ENCODE measurements around the gene LTC4S. TPM values are rescaled to one million over a fixed set of nuclear protein-coding genes. Genes with fewer than 3 reads are reported as not detected.

Gene LTC4S
- total RNA-seq, 1 donor: 1.4 TPM

DNA sequence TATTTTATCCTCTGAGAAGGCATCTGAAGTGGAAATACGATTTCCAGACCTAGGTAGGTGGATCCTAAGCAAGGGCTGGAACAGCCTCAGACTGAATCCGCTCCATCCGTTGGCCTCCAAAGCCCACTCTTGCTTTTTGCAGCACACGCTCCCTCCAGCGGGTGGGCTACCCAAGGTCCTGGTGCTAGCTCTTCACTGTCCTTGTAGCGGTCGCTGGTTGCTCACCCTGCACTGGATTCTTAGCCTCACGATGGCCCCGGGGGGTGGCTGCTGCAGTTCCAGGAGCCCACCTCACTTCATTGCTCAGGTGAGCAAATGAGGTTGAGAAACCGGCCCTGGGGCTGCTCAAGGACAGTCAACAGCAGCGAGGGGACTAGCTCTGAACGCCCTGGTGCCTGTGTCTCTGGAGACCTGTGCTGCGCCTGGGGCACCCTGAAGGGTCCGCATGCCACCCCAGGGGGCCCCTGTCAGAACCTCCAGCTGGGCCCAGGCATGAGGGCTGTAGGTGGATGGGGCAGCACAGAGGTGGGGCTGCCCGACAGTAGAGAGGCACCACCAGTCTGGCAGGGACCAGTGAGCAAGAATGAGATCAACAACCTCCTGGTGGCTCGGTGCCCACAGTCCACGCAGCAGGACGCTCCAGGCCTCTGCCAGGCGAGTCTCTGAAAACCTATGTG lies 8.6 kb downstream of the LTC4S start:
- Histone ChIP-seq H4K20me1 (ENCODE audit: insufficient read depth, low read length) (peaks cover 37% of the 10 kb centered on the region), H3K27me3 (ENCODE audit: insufficient read depth, low read length) (no peaks in the 10 kb centered on the region)

DNA sequence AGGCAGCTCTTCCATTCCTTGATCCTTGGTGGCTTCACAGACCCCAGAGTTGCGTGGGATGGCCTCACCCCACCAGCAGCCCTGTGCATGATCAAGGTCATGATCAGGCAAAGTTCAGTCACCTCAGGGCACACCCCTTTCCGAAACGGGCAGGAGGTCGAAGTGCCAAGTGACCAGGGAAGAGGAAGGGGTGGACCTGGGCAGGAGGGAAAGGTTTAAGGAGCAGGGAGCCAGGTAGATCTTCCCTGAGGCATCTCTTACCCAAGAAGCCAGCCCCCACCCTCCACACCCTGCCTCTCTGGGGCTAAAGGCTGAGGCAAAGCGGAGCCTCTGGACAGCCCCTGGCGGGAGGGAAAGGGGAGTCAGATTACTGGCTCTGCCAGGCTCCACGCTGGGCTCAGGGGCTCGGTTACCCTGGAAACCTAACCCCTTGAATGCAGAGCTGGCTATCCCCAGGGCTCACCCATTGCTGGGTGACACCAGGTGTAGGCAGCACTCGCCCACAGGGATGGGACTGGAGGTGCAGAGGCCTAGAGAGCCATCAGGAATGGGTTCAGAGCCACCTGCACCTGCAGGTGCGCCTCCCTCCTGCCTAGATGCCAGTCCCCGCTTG lies 9.3 kb downstream of the LTC4S start:
- peak; percentile 86 for DNase-seq (ENCODE audit: insufficient read length, low spot score, missing footprints)
- peaks cover 45% of the 10 kb centered on the region for H3K79me2 ChIP-seq (ENCODE audit: insufficient read depth, low read length)

More for the DNA sequence above, 8.6 kb downstream of the LTC4S start:
- no peak overlapping the region for H2AFZ ChIP-seq (ENCODE audit: low read length)
- H3K79me2 ChIP-seq (ENCODE audit: insufficient read depth, low read length): peaks cover 45% of the 10 kb centered on the region
- TF ChIP-seq, protein P1, sequence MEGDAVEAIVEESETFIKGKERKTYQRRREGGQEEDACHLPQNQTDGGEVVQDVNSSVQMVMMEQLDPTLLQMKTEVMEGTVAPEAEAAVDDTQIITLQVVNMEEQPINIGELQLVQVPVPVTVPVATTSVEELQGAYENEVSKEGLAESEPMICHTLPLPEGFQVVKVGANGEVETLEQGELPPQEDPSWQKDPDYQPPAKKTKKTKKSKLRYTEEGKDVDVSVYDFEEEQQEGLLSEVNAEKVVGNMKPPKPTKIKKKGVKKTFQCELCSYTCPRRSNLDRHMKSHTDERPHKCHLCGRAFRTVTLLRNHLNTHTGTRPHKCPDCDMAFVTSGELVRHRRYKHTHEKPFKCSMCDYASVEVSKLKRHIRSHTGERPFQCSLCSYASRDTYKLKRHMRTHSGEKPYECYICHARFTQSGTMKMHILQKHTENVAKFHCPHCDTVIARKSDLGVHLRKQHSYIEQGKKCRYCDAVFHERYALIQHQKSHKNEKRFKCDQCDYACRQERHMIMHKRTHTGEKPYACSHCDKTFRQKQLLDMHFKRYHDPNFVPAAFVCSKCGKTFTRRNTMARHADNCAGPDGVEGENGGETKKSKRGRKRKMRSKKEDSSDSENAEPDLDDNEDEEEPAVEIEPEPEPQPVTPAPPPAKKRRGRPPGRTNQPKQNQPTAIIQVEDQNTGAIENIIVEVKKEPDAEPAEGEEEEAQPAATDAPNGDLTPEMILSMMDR (IDR thresholded peaks at IDR 0.05; ENCODE audit: extremely low read depth, low read depth, low read length): no peak
- H3K9me3 ChIP-seq (ENCODE audit: low read depth, low read length): no peaks in the 10 kb centered on the region
- no peak overlapping the region for H3K4me2 ChIP-seq (ENCODE audit: insufficient read depth, low read length)
- DNase-seq (ENCODE audit: insufficient read length, low spot score, missing footprints): peak; percentile 94
- no peak overlapping the region for H3K4me3 ChIP-seq (ENCODE audit: insufficient read depth, low read length)
- H3K4me1 ChIP-seq (ENCODE audit: insufficient read depth, low read length): peaks cover 28% of the 10 kb centered on the region
- no peak overlapping the region for H3K27ac ChIP-seq (ENCODE audit: low read depth, low read length)
- peaks cover 31% of the 10 kb centered on the region for H3K36me3 ChIP-seq (ENCODE audit: insufficient read depth, low read length)

DNA sequence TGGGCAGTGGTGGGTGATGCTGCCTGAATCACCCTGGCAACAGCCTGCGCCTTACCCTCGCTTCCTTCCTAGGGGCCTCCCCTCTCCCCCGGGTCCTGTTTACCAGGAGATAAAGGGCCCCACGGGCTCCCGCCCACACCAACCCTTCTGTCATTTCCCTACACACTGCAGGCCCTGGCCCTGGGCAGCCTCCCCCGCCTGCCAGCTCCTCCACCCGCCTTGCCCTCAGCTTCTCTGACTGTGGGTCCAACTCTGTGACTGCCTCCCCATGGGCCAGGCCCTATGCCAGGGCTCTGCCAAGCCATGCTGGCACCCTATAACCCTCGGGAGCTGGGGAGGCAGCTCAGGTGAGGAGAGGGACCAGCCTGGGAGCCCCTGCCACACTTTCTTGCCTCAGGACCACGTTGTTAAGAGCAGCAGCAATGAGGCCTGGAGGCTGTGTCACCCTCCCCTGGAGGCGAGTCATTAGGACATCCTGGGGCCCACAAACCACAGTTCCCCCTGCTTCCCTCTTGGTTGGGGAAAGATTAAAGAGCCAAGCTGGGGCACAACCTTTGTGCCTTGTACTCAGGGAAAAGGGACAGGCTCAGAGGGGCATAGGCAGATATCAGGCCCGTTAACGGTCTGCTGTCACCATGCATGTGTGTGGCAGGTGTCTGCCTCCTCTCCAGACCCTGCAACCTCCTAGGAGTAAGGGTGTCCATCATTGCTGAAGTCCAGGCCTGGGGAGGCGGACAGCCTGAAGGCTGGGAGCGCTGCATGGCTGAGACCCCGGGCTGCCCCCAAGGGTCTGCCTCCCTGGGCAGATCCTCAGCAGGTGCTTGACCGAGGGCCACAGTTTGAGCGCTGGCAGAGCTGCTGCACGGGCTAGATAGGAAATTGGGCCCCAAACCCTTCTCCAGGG lies 10.1 kb downstream of the LTC4S start:
- H3K4me2 ChIP-seq (ENCODE audit: insufficient read depth, low read length): peak overlapping the region; percentile 33
- peaks cover 45% of the 10 kb centered on the region for H3K79me2 ChIP-seq (ENCODE audit: insufficient read depth, low read length)
- peaks cover 37% of the 10 kb centered on the region for H4K20me1 ChIP-seq (ENCODE audit: insufficient read depth, low read length)
- peaks cover 20% of the 10 kb centered on the region for H3K36me3 ChIP-seq (ENCODE audit: insufficient read depth, low read length)
- no peak overlapping the region for H3K27ac ChIP-seq (ENCODE audit: low read depth, low read length)
- DNase-seq (ENCODE audit: insufficient read length, low spot score, missing footprints): peak; percentile 95
- H3K4me1 ChIP-seq (ENCODE audit: insufficient read depth, low read length): peaks cover 28% of the 10 kb centered on the region
- TF ChIP-seq, protein P1 (IDR thresholded peaks at IDR 0.05; ENCODE audit: extremely low read depth, low read depth, low read length): no peak
- H3K27me3 ChIP-seq (ENCODE audit: insufficient read depth, low read length): no peaks in the 10 kb centered on the region
- no peaks in the 10 kb centered on the region for H3K9me3 ChIP-seq (ENCODE audit: low read depth, low read length)
- peak overlapping the region; percentile 22 for H3K4me3 ChIP-seq (ENCODE audit: insufficient read depth, low read length)
- H2AFZ ChIP-seq (ENCODE audit: low read length): no peak overlapping the region

More for the DNA sequence above, 9.3 kb downstream of the LTC4S start:
- H2AFZ ChIP-seq (ENCODE audit: low read length): no peak overlapping the region
- H3K27me3 ChIP-seq (ENCODE audit: insufficient read depth, low read length): no peaks in the 10 kb centered on the region
- peaks cover 37% of the 10 kb centered on the region for H4K20me1 ChIP-seq (ENCODE audit: insufficient read depth, low read length)
- peaks cover 28% of the 10 kb centered on the region for H3K4me1 ChIP-seq (ENCODE audit: insufficient read depth, low read length)
- TF ChIP-seq, protein P1 (IDR thresholded peaks at IDR 0.05; ENCODE audit: extremely low read depth, low read depth, low read length): no peak
- H3K27ac ChIP-seq (ENCODE audit: low read depth, low read length): no peak overlapping the region
- no peaks in the 10 kb centered on the region for H3K9me3 ChIP-seq (ENCODE audit: low read depth, low read length)
- H3K4me2 ChIP-seq (ENCODE audit: insufficient read depth, low read length): no peak overlapping the region
- no peak overlapping the region for H3K4me3 ChIP-seq (ENCODE audit: insufficient read depth, low read length)
- peaks cover 29% of the 10 kb centered on the region for H3K36me3 ChIP-seq (ENCODE audit: insufficient read depth, low read length)
